ENCODE data around the gene PTGDR2. TPM values are rescaled to one million over a fixed set of nuclear protein-coding genes. Genes with fewer than 3 reads are reported as not detected.
A peak's percentile ranks its signal among the peaks of the same experiment; 100 is the strongest.

PTGDR2 gene
- total RNA-seq, 4 donors from 2014 or later = 0.11 TPM; not detected in 3

GRCh38 chr11:60844870-60845221, 10.9 kb downstream of the PTGDR2 start:
- intact Hi-C loops (cut with DNase I) = no loop called here
- peaks cover 0 to 4% of the 10 kb centered on the region in 2 donors for H3K36me3 ChIP-seq
- H3K9me3 ChIP-seq = no peaks in the 10 kb centered on the region
- no peak overlapping the region for H3K4me3 ChIP-seq (replicated peaks in 1 of 3)
- H3K27me3 ChIP-seq = no peaks in the 10 kb centered on the region
- no peak for DNase-seq
- peaks cover 26 to 29% of the 10 kb centered on the region in 2 donors for H3K4me1 ChIP-seq
- TF ChIP-seq POLR2A (IDR thresholded peaks at IDR 0.05) (no peak), CTCF (IDR thresholded peaks at IDR 0.05) (no peak)
- 50 to 57% methylated on average over 4 of the region's 4 CpGs for whole genome bisulfite sequencing, 2 donors
- H3K27ac ChIP-seq = no peak overlapping the region

DNA sequence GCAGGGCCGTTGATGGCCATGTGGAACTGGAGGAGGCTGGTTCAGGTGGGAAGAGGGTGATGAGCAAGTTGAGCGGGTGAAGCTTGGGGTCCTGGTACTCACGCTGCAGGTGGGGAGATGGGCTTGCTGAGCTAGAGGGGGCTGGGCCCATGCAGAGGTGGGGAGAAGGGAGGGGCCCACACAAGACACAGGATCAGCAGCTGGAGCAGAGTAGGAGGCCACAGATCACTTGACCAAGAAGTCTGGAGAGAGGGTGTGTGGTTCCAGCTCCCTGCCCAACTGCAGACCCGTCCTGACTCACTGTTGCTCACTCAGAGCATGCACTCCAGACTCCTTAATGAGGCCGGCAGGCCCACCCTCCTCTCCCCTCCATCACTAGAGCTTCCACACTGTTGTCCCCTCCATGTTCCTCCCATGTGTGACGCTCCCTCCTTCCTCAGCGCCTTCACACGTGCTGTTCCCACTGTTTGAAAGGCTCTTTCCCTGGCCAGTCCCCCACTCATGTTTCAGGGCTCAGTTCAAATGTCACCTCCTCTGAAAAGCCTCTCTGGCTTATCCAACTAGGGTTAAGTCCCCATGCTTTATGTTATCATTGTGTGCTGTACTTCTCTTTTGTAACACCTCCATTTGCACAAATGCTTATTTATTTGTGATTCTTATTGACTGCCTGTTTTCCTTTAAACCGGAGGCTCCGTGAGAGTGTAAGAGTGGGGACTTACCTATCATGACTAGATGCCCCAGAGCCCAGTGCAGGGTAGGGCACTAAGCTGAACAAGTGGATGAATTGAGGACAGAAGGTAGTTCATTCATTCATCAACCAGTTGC, 11.5 kb downstream of the PTGDR2 start:
- TF ChIP-seq CTCF (IDR thresholded peaks at IDR 0.05) (no peak), POLR2A (IDR thresholded peaks at IDR 0.05) (no peak)
- WGBS, 2 donors = 55 to 65% methylated on average over 10 of the region's 10 CpGs
- intact Hi-C loops (cut with DNase I) = no loop called here
- no peak for DNase-seq
- no peaks in the 10 kb centered on the region for H3K27me3 ChIP-seq
- H3K4me1 ChIP-seq = peaks cover 26 to 29% of the 10 kb centered on the region in 2 donors
- H3K27ac ChIP-seq = no peak overlapping the region
- H3K4me3 ChIP-seq (replicated peaks in 1 of 3) = no peak overlapping the region
- H3K9me3 ChIP-seq = no peaks in the 10 kb centered on the region
- no peaks in the 10 kb centered on the region for H3K36me3 ChIP-seq

GRCh38 chr11:60842668-60843600, 12.8 kb downstream of the PTGDR2 start:
- H3K27me3 ChIP-seq = no peaks in the 10 kb centered on the region
- H3K4me1 ChIP-seq = peaks cover 26 to 29% of the 10 kb centered on the region in 2 donors
- no peak for DNase-seq
- no peak for TF ChIP-seq CTCF (IDR thresholded peaks at IDR 0.05)
- TF ChIP-seq POLR2A (IDR thresholded peaks at IDR 0.05) = no peak
- 19 to 21% methylated on average over 22 to 23 of the region's 23 CpGs for WGBS, 2 donors
- H3K4me3 ChIP-seq (replicated peaks in 1 of 3) = peak overlapping the region; percentile 68 to 95 (median 72)
- no peaks in the 10 kb centered on the region for H3K9me3 ChIP-seq
- intact Hi-C loops (cut with DNase I) = no loop called here
- peak overlapping the region in 1 of 3 donors; percentile 3 for H3K27ac ChIP-seq
- H3K36me3 ChIP-seq = no peaks in the 10 kb centered on the region

- 1 to 8% methylated on average over 10 to 34 of the region's 57 CpGs for WGBS, 2 donors
- TF ChIP-seq POLR2A (IDR thresholded peaks at IDR 0.05) (peak in 1 of 2 donors; percentile 42), CTCF (IDR thresholded peaks at IDR 0.05) (peak in 1 of 6 experiments; percentile 29)
- Histone ChIP-seq H3K36me3 (no peaks in the 10 kb centered on the region), H3K4me3 (replicated peaks in 1 of 3) (peak within 1 kb of the TSS; percentile 68 to 95 (median 72)), H3K4me1 (peaks cover 26 to 29% of the 10 kb centered on the region in 2 donors), H3K27ac (peak within 1 kb of the TSS in 2 of 3 donors; percentile 42 to 60), H3K9me3 (no peaks in the 10 kb centered on the region), H3K27me3 (no peaks in the 10 kb centered on the region)
- DNase-seq = peak; percentile 95 to 97
- intact Hi-C loops (cut with DNase I) = no loop called here
These were observed 13.7 kb downstream of the PTGDR2 start, which contains the start of gene CCDC86 for GRCh38 chr11:60841797-60842667. CCDC86 (plus strand) TSS chr11:60842113; CDS start chr11:60842125, 12 bp downstream.

Measured in thyroid gland (tissue), 4 donors.